GM23338 (cell line): Measurements from ENCODE around the gene PER1. TPM values are rescaled to one million over a fixed set of nuclear protein-coding genes. Genes with fewer than 3 reads are reported as not detected.

Experiments
- ATAC-seq: fragments of 200-7000 bp; cut with Tn5 transposase; 3 replicates; pipeline ENCODE4 v1.9.1; 2020
- DNase-seq: peaks from one replicate; pipeline ENCODE4 v3.0.0-alpha.2; 2015; ENCODE audit warnings: low spot score
- H2AFZ ChIP-seq: fragments of 200-600 bp; sonication (generic); 2 replicates; pipeline ENCODE4 v1.8.0; 2016; ENCODE audit warnings: antibody characterized with exemption, mild to moderate bottlenecking, moderate library complexity
- H3F3A ChIP-seq: fragments of 200-600 bp; sonication (generic); replicated peaks from 2 replicates; pipeline ENCODE4 v1.8.0; 2017; ENCODE audit warnings: antibody characterized with exemption, mixed run types, low read depth
- H3K27ac ChIP-seq: fragments of 200-600 bp; sonication (generic); 2 replicates; pipeline ENCODE4 v1.6.1; 2016; ENCODE audit warnings: low read depth
- H3K27me3 ChIP-seq: fragments of 200-600 bp; sonication (generic); 2 replicates; pipeline ENCODE4 v1.8.0; 2016; ENCODE audit warnings: mild to moderate bottlenecking, mixed run types, moderate library complexity; ENCODE audit not compliant: insufficient read depth
- H3K36me3 ChIP-seq: fragments of 200-600 bp; sonication (generic); 2 replicates; pipeline ENCODE4 v1.8.0; 2016; ENCODE audit warnings: mild to moderate bottlenecking; ENCODE audit not compliant: insufficient read depth
- H3K4me1 ChIP-seq: fragments of 200-600 bp; sonication (generic); 2 replicates; pipeline ENCODE4 v1.8.0; 2016; ENCODE audit warnings: mild to moderate bottlenecking, moderate library complexity; ENCODE audit not compliant: insufficient read depth
- H3K4me2 ChIP-seq: fragments of 200-600 bp; sonication (generic); 2 replicates; pipeline ENCODE4 v1.7.1; 2017; ENCODE audit warnings: mixed run types
- H3K4me3 ChIP-seq: fragments of 200-600 bp; sonication (generic); 2 replicates; pipeline ENCODE4 v1.6.1; 2016; ENCODE audit warnings: mixed run types
- H3K79me2 ChIP-seq: fragments of 200-600 bp; sonication (generic); replicated peaks from 2 replicates; pipeline ENCODE4 v1.8.0; 2017; ENCODE audit warnings: mild to moderate bottlenecking; ENCODE audit not compliant: insufficient read depth
- H3K9me2 ChIP-seq: fragments of 200-600 bp; sonication (generic); 2 replicates; pipeline ENCODE4 v1.8.0; 2017; ENCODE audit not compliant: insufficient read depth
- H4K20me1 ChIP-seq: fragments of 200-600 bp; sonication (generic); replicated peaks from 2 replicates; pipeline ENCODE4 v1.8.0; 2017; ENCODE audit warnings: mild to moderate bottlenecking; ENCODE audit not compliant: insufficient read depth
- H3K27ac Mint-ChIP-seq: 2 replicates; pipeline ENCODE4 v1.8.0; 2020; ENCODE audit warnings: inconsistent platforms, mild to moderate bottlenecking, moderate library complexity, mixed read lengths
- H3K27me3 Mint-ChIP-seq: 3 replicates; pipeline ENCODE4 v1.8.0; 2022; ENCODE audit warnings: low read depth, mild to moderate bottlenecking, moderate library complexity, mixed read lengths, inconsistent platforms; ENCODE audit not compliant: insufficient read depth, poor library complexity
- H3K36me3 Mint-ChIP-seq: 3 replicates; pipeline ENCODE4 v1.8.0; 2021; ENCODE audit warnings: low read depth, mild to moderate bottlenecking, inconsistent platforms, moderate library complexity, mixed read lengths
- H3K4me1 Mint-ChIP-seq: 3 replicates; pipeline ENCODE4 v1.8.0; 2020; ENCODE audit warnings: mild to moderate bottlenecking, inconsistent platforms, mixed read lengths
- H3K4me3 Mint-ChIP-seq: 3 replicates; pipeline ENCODE4 v1.8.0; 2021; ENCODE audit warnings: moderate library complexity, mild to moderate bottlenecking, inconsistent platforms, mixed read lengths
- H3K9me3 Mint-ChIP-seq: 3 replicates; pipeline ENCODE4 v1.8.0; 2020; ENCODE audit warnings: moderate library complexity, mild to moderate bottlenecking, inconsistent platforms, mixed read lengths
- CREB1 ChIP-seq: fragments of 250-450 bp; sonication (Bioruptor Pico); IDR thresholded peaks from 2 replicates; pipeline ENCODE4 v1.5.0; 2020; ENCODE audit warnings: low read depth, mild to moderate bottlenecking, moderate library complexity
- ETS1 ChIP-seq: IDR thresholded peaks from 2 replicates; pipeline ENCODE4 v1.6.1; 2016; ENCODE audit warnings: antibody characterized with exemption
- EZH2 ChIP-seq: fragments of 200-600 bp; sonication (generic); IDR thresholded peaks from one replicate; pipeline ENCODE4 v1.8.0; 2017; ENCODE audit warnings: antibody characterized with exemption, mild to moderate bottlenecking, low read depth; ENCODE audit not compliant: unreplicated experiment
- JUNB ChIP-seq: IDR thresholded peaks from one replicate; pipeline ENCODE4 v1.6.1; 2016; ENCODE audit warnings: antibody characterized with exemption; ENCODE audit not compliant: unreplicated experiment
- NANOG ChIP-seq: IDR thresholded peaks from 2 replicates; pipeline ENCODE4 v1.6.1; 2016; ENCODE audit warnings: antibody characterized with exemption, borderline replicate concordance
- POLR2AphosphoS5 ChIP-seq: IDR thresholded peaks from 2 replicates; pipeline ENCODE4 v1.6.1; 2016; ENCODE audit warnings: antibody characterized with exemption, low read depth
- ZNF114 ChIP-seq: fragments of 250-450 bp; sonication (Bioruptor Pico); IDR thresholded peaks from 2 replicates; pipeline ENCODE4 v1.5.0; 2020; ENCODE audit warnings: mild to moderate bottlenecking, moderate library complexity
- ZNF462 ChIP-seq: fragments of 250-450 bp; sonication (Bioruptor Pico); IDR thresholded peaks from 2 replicates; pipeline ENCODE4 v1.5.0; 2020; ENCODE audit warnings: mild to moderate bottlenecking, moderate library complexity
- polyA plus RNA-seq: library from polyadenylated mRNA; unstranded; fragments of >200 nt; fragmentation: Nextera tagmentation; extraction: Ambion mirVana; gene quantifications from 2 replicates; pipeline ENCODE4 v1.2.1, GENCODE V29; 2016
- total RNA-seq: library from RNA; depleted of rRNA; stranded (reverse); fragments of >200 nt; shearing (Covaris generic); gene quantifications from 2 replicates; pipeline ENCODE4 v1.2.3, GENCODE V29; 2014

The PER1 gene
- total and polyA plus RNA-seq, 2 experiments from 2014 or later: 12.2 to 36.1 TPM

- no peaks in the 10 kb centered on the region for H3K9me3 Mint-ChIP-seq
- no peaks in the 10 kb centered on the region; the same call in 2 of the 3 replicates for H3K36me3 Mint-ChIP-seq
- Histone ChIP-seq H3K9me2 (no peaks in the 10 kb centered on the region), H4K20me1 (no peaks in the 10 kb centered on the region), H3K27ac (no peak overlapping the region), H3K4me1 (peaks cover 9% of the 10 kb centered on the region), H3K27me3 (peaks cover 13% of the 10 kb centered on the region), H3F3A (peaks cover 15% of the 10 kb centered on the region), H3K4me2 (peak overlapping the region; percentile 78), H3K79me2 (no peaks in the 10 kb centered on the region), H3K4me3 (peak overlapping the region; percentile 41), H2AFZ (peak overlapping the region; percentile 67; the same call in 1 of the 2 replicates), H3K36me3 (no peaks in the 10 kb centered on the region)
- H3K27ac Mint-ChIP-seq: peak overlapping the region; percentile 23; the same call in 1 of the 2 replicates
- peaks cover 11% of the 10 kb centered on the region for H3K27me3 Mint-ChIP-seq
- no peak for ATAC-seq
- peaks cover 7% of the 10 kb centered on the region for H3K4me1 Mint-ChIP-seq
- TF ChIP-seq NANOG (no peak), POLR2AphosphoS5 (no peak), ETS1 (no peak), ZNF114 (CRISPR knock-in tag) (no peak)
- no peak for DNase-seq
- H3K4me3 Mint-ChIP-seq: no peak overlapping the region; the same call in 2 of the 3 replicates
Measured at GRCh38 chr17:8190506-8190905, 38.3 kb upstream of the PER1 start.

GRCh38 chr17:8189711-8190477, 37.7 kb upstream of the PER1 start, which contains the start of gene BORCS6:
Gene BORCS6, minus strand, starts transcription at chr17:8190180. Its CDS starts 40 bp downstream, at chr17:8190140.
- H3K27ac Mint-ChIP-seq: peak within 1 kb of the TSS; percentile 23; the same call in 1 of the 2 replicates
- Histone ChIP-seq H3F3A (peaks cover 15% of the 10 kb centered on the region), H2AFZ (peak within 1 kb of the TSS; percentile 67; the same call in 1 of the 2 replicates)

GRCh38 chr17:8189041-8189710, 37.0 kb upstream of the PER1 start:
- DNase-seq: no peak
- Histone ChIP-seq H3K4me3 (peak overlapping the region; percentile 100), H3K9me2 (no peaks in the 10 kb centered on the region), H4K20me1 (no peaks in the 10 kb centered on the region), H3F3A (peaks cover 15% of the 10 kb centered on the region), H3K27me3 (peaks cover 13% of the 10 kb centered on the region), H3K4me1 (peaks cover 9% of the 10 kb centered on the region), H3K36me3 (no peaks in the 10 kb centered on the region), H3K79me2 (no peaks in the 10 kb centered on the region), H3K4me2 (peak overlapping the region; percentile 35), H2AFZ (no peak overlapping the region), H3K27ac (no peak overlapping the region)
- ATAC-seq: no peak
- Mint-ChIP-seq H3K27ac (no peak overlapping the region), H3K27me3 (peaks cover 15% of the 10 kb centered on the region), H3K4me1 (peaks cover 7% of the 10 kb centered on the region), H3K9me3 (no peaks in the 10 kb centered on the region), H3K4me3 (no peak overlapping the region; the same call in 2 of the 3 replicates), H3K36me3 (no peaks in the 10 kb centered on the region; the same call in 2 of the 3 replicates)
- TF ChIP-seq JUNB (no peak), POLR2AphosphoS5 (no peak), ZNF114 (CRISPR knock-in tag) (no peak), ZNF462 (CRISPR knock-in tag) (no peak)

More at GRCh38 chr17:8189711-8190477, 37.7 kb upstream of the PER1 start, which contains the start of gene BORCS6:
- H3K9me2 ChIP-seq: no peaks in the 10 kb centered on the region
- no peak within 1 kb of the TSS for H3K27ac ChIP-seq
- Mint-ChIP-seq H3K27me3 (peaks cover 12% of the 10 kb centered on the region), H3K4me1 (peaks cover 7% of the 10 kb centered on the region), H3K36me3 (no peaks in the 10 kb centered on the region; the same call in 2 of the 3 replicates), H3K9me3 (no peaks in the 10 kb centered on the region), H3K4me3 (no peak within 1 kb of the TSS; the same call in 2 of the 3 replicates)
- TF ChIP-seq CREB1 (0 out of 2 replicates have a peak, but pooled peaks have one; percentile 49), POLR2AphosphoS5 (peak; percentile 72), EZH2 (no peak)
- DNase-seq (peak; percentile 99), ATAC-seq (peak; percentile 52)
- no peaks in the 10 kb centered on the region for H3K36me3 ChIP-seq
- H3K79me2 ChIP-seq: no peaks in the 10 kb centered on the region
- H3K27me3 ChIP-seq: peaks cover 13% of the 10 kb centered on the region
- peak within 1 kb of the TSS; percentile 78 for H3K4me2 ChIP-seq
- peaks cover 9% of the 10 kb centered on the region for H3K4me1 ChIP-seq
- H3K4me3 ChIP-seq: peak within 1 kb of the TSS; percentile 100
- no peaks in the 10 kb centered on the region for H4K20me1 ChIP-seq
